GM21526 (cell line): Measurements from ENCODE around the gene LIMD2.
"Not testable (repeated sequence)": the region's sequence is repeated elsewhere in the genome, so short reads cannot be mapped to it uniquely, and the experiment has no call there.

Experiments
- ATAC-seq: cut with Tn5 transposase; IDR thresholded peaks from one replicate; pipeline ENCODE4 v1.9.1; 2021; ENCODE audit warnings: moderate library complexity; ENCODE audit not compliant: unreplicated experiment, low FRiP score

Gene LIMD2

GRCh38 chr17:63699638-63700527 is at the start of gene LIMD2:
TSS of gene LIMD2 (minus strand) at chr17:63700125. CDS start at chr17:63699298, 827 bp downstream.
- no peak for ATAC-seq

DNA sequence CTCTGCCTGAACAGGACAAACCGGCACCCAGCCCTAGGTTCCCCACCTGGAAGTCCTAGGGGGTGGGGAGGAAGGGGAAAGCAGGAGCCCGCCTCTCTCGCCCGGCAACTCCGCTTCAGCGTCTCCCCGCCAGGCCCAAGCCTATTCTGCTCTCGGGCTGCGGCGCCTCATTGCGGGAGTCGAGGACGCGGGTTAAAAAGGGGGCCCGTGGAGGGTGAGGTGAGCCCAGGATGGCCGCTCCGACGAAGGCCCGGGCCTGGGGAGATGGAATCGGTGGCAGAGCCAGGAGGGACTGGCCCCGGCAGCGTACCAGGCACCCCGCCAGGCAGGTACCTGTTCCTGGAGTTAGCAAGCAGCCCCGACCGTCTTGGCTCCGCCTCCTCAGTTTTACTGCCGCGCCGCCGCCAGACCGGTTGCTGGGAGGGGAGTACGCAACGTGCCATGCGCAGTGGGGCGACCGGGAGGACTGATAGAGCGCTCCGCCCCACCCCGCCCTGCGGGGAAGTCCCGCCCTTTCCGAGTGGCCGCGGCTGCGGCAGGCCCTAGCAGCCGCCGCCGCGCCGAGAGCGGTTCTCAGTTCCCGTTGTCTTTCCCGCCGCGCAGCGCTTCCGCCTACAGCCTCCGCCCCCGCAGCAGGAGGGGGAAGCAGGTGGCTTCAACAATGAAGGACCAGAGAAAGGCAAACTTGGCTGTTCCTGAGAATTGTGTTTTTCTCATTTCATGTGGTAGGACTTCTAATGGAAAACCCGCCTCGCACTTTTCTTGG is 41.7 kb upstream of the LIMD2 start, which contains the start of gene STRADA:
Gene STRADA, minus strand, starts transcription at position 392 of the 766 bp plus-strand sequence. CDS start 13,430 bp downstream, outside the sequence.
- peak; percentile 83 for ATAC-seq

GRCh38 chr17:63741143-63741407 is 41.1 kb upstream of the LIMD2 start:
- ATAC-seq: peak; percentile 13

GRCh38 chr17:63740464-63741142 is 40.7 kb upstream of the LIMD2 start:
- ATAC-seq: no peak

GRCh38 chr17:63735691-63736090 is 35.8 kb upstream of the LIMD2 start:
- no peak for ATAC-seq

DNA sequence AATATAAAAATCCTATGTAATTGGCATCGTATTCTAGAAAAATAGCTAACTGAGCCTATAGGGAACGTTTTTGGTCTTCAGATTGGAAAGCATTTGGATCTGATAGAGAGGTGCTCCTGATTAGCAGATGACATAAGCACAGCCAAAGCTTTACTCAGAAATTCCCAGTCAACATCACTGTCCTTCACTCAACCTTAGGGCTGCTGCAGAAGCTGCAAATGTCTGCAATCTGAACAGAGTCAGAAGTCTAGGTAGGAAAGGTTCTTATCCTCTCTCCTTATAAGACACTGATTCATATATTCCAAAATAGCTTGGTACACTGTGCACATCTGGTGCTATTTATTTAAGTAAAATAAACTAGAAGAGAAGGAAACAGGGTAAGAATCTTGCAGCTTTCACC is 22.5 kb upstream of the LIMD2 start:
- ATAC-seq: no peak

DNA sequence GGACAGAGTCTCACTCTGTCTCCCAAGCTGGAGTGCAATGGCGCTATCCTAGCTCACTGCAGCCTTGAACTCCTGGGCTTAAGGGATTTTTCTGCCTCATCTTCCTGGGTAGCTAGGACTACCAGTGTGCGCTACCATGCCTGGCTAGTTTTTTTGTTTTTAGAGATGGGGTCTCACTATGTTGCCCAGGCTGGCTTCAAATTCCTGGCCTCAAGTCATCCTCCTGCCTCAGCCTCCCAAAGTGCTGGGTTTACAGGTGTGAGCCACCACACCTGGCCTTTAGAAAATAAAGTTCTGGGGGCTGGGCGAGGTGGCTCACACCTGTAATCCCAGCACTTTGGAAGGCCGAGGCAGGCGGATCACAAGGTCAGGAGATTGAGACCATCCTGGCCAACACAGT is 20.3 kb upstream of the LIMD2 start:
- not testable (repeated sequence) for ATAC-seq

- ATAC-seq: no peak
Measured at GRCh38 chr17:63718988-63719387, 19.1 kb upstream of the LIMD2 start.

- ATAC-seq: no peak
Measured at GRCh38 chr17:63716426-63716825, 16.5 kb upstream of the LIMD2 start.

DNA sequence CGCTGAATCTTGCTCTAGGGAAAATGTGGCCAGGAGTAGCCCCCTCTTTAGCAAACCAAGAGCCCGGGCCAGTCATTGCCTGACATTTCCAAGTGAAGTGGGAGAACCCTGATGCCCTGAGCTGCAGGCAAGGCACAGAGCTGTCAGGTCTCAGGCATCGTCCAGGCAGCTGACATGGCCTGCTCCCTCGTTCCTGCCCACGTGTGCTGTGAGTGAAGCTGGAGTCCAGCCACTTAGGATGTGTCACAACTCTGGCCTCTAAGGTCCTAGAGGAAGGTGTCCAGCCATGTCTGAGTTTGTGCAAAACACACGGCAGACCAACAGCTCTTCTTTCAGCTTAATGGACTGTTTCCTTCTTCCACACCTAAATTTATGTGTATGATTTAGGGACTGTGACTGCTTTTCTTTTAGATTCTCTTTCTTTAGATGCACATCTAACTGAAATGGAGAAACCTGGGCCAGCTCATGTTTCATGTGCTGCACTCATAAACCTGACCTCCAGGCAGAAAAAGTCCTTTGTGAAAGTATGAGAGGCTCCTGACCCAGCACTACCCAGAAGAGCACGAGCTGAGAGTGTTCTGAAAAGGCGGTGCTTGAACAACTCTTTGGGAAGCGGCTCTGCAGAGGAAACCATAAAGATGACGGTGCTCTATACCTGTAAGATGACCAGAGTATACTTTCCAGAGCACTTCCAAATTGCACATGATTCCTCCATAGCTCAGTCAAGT is 14.8 kb upstream of the LIMD2 start:
- ATAC-seq: no peak

DNA sequence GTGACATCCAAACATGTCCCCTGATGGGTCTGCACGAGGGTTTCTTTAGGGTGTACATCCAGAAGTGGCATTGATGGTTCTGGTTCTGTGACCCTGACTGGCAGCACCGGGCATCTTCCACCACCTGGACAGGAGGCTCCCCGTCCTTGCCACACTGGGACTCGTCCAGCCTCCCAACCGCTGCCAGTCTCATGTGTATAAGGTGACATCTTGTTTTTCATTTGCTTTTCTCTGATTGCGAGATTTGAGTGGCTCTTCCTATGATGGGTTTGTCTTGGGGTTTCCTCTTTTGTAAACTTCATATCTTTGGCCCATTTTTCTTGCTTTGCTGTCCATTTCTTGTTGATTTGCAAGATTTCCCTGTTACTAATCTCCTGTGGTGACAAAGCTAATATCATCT is 9.2 kb upstream of the LIMD2 start:
- ATAC-seq: no peak

DNA sequence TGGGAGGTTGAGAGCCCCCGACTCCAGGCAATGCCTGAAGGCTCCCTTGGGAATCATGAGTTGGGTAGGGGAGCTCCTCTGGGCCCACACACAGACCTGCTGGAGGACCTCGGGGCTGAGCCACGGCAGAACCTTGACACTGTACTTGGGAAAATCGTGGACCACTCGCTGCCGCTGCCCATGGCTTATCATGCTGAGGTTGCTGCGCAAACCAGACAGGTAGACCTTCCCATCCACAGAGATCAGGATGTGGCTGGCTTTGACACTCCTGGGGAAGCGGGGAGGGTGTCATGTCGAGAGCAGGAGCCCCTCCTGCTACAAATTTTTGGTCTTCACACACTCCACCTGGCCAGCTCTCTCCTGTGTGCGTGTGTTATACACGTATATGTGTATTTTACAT is 7.2 kb upstream of the LIMD2 start:
- ATAC-seq: no peak

- no peak for ATAC-seq
Measured at GRCh38 chr17:63706336-63707082, 6.6 kb upstream of the LIMD2 start.

- no peak for ATAC-seq
Measured at GRCh38 chr17:63705657-63706056, 5.7 kb upstream of the LIMD2 start.

GRCh38 chr17:63704836-63705235 is 4.9 kb upstream of the LIMD2 start:
- no peak for ATAC-seq

- no peak for ATAC-seq
Measured at GRCh38 chr17:63704259-63704576, 4.3 kb upstream of the LIMD2 start.

DNA sequence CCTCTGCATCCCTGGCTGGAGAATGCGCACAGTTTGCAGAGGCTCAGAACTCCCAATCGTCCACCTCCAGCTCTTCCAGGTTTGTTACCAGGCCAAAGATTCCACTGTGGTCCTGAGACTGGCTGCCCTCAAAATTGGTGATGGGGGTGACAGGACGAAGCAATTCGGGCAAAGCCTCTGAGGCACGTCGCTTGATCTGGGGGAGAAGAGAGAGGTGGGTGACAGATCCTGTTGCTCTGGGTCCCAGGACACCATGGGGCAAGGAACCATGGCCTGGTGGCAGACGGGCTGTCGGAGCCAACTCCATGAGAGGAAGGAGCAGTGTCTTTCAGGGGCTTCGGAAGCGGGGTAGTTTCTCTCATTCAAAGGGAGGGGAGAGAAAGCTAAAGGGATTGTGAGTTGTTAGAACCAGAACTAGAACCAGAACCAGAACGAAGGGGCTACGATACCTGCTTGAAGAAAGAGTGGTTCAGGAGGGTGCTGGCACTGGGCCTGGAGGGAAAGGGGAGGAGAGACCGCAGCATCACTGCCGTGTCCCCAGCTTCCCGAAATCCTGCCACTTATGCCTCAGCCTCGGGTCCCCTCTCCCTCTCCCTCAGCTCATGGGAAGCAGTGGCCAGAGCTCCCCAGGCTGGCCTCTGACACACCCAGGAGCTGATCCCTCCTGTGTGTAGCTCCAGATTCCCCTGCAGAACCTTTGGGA is 3.8 kb upstream of the LIMD2 start:
- ATAC-seq: no peak

- no peak for ATAC-seq
Measured at GRCh38 chr17:63703029-63703428, 3.1 kb upstream of the LIMD2 start.

GRCh38 chr17:63702721-63703015 is 2.7 kb upstream of the LIMD2 start:
- ATAC-seq: no peak
